Measurements from ENCODE around the gene TCERG1.

GRCh38 chr5:146419696-146420095 is 27.4 kb upstream of the TCERG1 start:
- TF ChIP-seq, protein P1, sequence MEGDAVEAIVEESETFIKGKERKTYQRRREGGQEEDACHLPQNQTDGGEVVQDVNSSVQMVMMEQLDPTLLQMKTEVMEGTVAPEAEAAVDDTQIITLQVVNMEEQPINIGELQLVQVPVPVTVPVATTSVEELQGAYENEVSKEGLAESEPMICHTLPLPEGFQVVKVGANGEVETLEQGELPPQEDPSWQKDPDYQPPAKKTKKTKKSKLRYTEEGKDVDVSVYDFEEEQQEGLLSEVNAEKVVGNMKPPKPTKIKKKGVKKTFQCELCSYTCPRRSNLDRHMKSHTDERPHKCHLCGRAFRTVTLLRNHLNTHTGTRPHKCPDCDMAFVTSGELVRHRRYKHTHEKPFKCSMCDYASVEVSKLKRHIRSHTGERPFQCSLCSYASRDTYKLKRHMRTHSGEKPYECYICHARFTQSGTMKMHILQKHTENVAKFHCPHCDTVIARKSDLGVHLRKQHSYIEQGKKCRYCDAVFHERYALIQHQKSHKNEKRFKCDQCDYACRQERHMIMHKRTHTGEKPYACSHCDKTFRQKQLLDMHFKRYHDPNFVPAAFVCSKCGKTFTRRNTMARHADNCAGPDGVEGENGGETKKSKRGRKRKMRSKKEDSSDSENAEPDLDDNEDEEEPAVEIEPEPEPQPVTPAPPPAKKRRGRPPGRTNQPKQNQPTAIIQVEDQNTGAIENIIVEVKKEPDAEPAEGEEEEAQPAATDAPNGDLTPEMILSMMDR (conservative IDR thresholded peaks at IDR 0.05), result no peak
- TF ChIP-seq ZFX (IDR thresholded peaks at IDR 0.05), result no peak
